Subcutaneous adipose tissue (tissue), 4 donors: ENCODE data around the gene NCOA5. TPM values are rescaled to one million over a fixed set of nuclear protein-coding genes. Genes with fewer than 3 reads are reported as not detected.

Experiments used
- CTCF ChIP-seq: fragments of 450-650 bp; IDR thresholded peaks from one replicate; pipeline ENCODE4 v1.5.1; 2016; ENCODE audit warnings: low read depth, mild to moderate bottlenecking, control low read depth, antibody characterized with exemption, moderate library complexity
- total RNA-seq, 4 donors: library from RNA; depleted of rRNA; stranded (reverse); fragments of >200 nt; gene quantifications; one replicate each; pipeline ENCODE4 v1.1.0, GENCODE V29; 2016

Gene NCOA5
- total RNA-seq, 4 donors from 2014 or later = 23.3 to 26.9 (median 26.3) TPM

GRCh38 chr20:46119028-46119546, 29.3 kb upstream of the NCOA5 start:
- TF ChIP-seq CTCF = no peak

- no peak for TF ChIP-seq CTCF
Measured at GRCh38 chr20:46118481-46119020, 28.8 kb upstream of the NCOA5 start.

- TF ChIP-seq CTCF = no peak
Measured at GRCh38 chr20:46117704-46118467, 28.1 kb upstream of the NCOA5 start, which contains the start of gene CD40. TSS of gene CD40 (plus strand) at chr20:46118314. CDS start at chr20:46118344, 30 bp downstream.

- TF ChIP-seq CTCF = no peak
Measured at GRCh38 chr20:46114449-46114848, 24.7 kb upstream of the NCOA5 start.

- TF ChIP-seq CTCF = no peak
Measured at GRCh38 chr20:46113113-46113470, 23.3 kb upstream of the NCOA5 start.

GRCh38 chr20:46112430-46113112, 22.8 kb upstream of the NCOA5 start:
- no peak for TF ChIP-seq CTCF

- no peak for TF ChIP-seq CTCF
Measured at GRCh38 chr20:46111836-46112212, 22.1 kb upstream of the NCOA5 start.
